Loucy (cell line): ENCODE results near the gene CFAP210.
"Not testable (repeated sequence)": the region's sequence is repeated elsewhere in the genome, so short reads cannot be mapped to it uniquely, and the experiment has no call there.

ENCODE experiments used
- H2AFZ ChIP-seq: fragments of 200-600 bp; sonication (generic); 2 replicates; pipeline ENCODE4 v1.6.0; 2016; ENCODE audit warnings: antibody characterized with exemption, mild to moderate bottlenecking, low read length, moderate library complexity
- H3F3A ChIP-seq: fragments of 200-600 bp; 2 replicates; pipeline ENCODE4 v1.6.0; 2016; ENCODE audit warnings: antibody characterized with exemption, low read depth, mild to moderate bottlenecking
- H3K27me3 ChIP-seq: fragments of 200-600 bp; sonication (generic); 2 replicates; pipeline ENCODE4 v1.6.1; 2014; ENCODE audit warnings: low read length, mild to moderate bottlenecking; ENCODE audit not compliant: insufficient read depth, poor library complexity, severe bottlenecking
- H3K36me3 ChIP-seq: fragments of 200-600 bp; sonication (generic); 2 replicates; pipeline ENCODE4 v1.6.1; 2016; ENCODE audit warnings: low read length; ENCODE audit not compliant: insufficient read depth
- H3K4me1 ChIP-seq: fragments of 200-600 bp; sonication (generic); 2 replicates; pipeline ENCODE4 v1.5.1; 2014; ENCODE audit warnings: low read length, mild to moderate bottlenecking; ENCODE audit not compliant: insufficient read depth, poor library complexity, severe bottlenecking
- H3K4me2 ChIP-seq: fragments of 200-600 bp; sonication (generic); 2 replicates; pipeline ENCODE4 v1.6.0; 2014; ENCODE audit warnings: antibody characterized with exemption, low read length, low read depth, mild to moderate bottlenecking; ENCODE audit not compliant: poor library complexity, severe bottlenecking
- H3K4me3 ChIP-seq: fragments of 200-600 bp; sonication (generic); 2 replicates; pipeline ENCODE4 v1.5.1; 2014; ENCODE audit warnings: low read length, mild to moderate bottlenecking, mixed read lengths; ENCODE audit not compliant: poor library complexity, severe bottlenecking
- H3K79me2 ChIP-seq: fragments of 200-600 bp; sonication (generic); 2 replicates; pipeline ENCODE4 v1.6.1; 2014; ENCODE audit warnings: low read length; ENCODE audit not compliant: insufficient read depth
- H3K9ac ChIP-seq: fragments of 200-600 bp; sonication (generic); 2 replicates; pipeline ENCODE4 v1.6.0; 2014; ENCODE audit warnings: mild to moderate bottlenecking, low read depth, low read length, moderate library complexity; ENCODE audit not compliant: poor library complexity, severe bottlenecking
- H3K9me2 ChIP-seq: fragments of 200-600 bp; sonication (generic); replicated peaks from 2 replicates; pipeline ENCODE4 v1.6.1; 2016; ENCODE audit warnings: low read depth, low read length, mixed read lengths
- H3K9me3 ChIP-seq: fragments of 200-600 bp; sonication (generic); 2 replicates; pipeline ENCODE4 v1.6.1; 2014; ENCODE audit warnings: mild to moderate bottlenecking, antibody characterized with exemption, low read length, low read depth; ENCODE audit not compliant: insufficient read depth
- H4K20me1 ChIP-seq: fragments of 200-600 bp; sonication (generic); 2 replicates; pipeline ENCODE4 v1.6.0; 2014; ENCODE audit warnings: antibody characterized with exemption, low read length, mild to moderate bottlenecking; ENCODE audit not compliant: insufficient read depth, poor library complexity, severe bottlenecking
- EZH2phosphoT487 ChIP-seq: fragments of 200-600 bp; IDR thresholded peaks from 2 replicates; pipeline ENCODE4 v1.6.1; 2018; ENCODE audit warnings: antibody characterized with exemption, mild to moderate bottlenecking, moderate library complexity, borderline replicate concordance
- TF ChIP-seq, protein P1 (sequence below): fragments of 200-600 bp; sonication (generic); conservative IDR thresholded peaks from 2 replicates; pipeline ENCODE4 v1.5.1; 2014; ENCODE audit warnings: mild to moderate bottlenecking, antibody characterized with exemption, low read length

Gene CFAP210

DNA sequence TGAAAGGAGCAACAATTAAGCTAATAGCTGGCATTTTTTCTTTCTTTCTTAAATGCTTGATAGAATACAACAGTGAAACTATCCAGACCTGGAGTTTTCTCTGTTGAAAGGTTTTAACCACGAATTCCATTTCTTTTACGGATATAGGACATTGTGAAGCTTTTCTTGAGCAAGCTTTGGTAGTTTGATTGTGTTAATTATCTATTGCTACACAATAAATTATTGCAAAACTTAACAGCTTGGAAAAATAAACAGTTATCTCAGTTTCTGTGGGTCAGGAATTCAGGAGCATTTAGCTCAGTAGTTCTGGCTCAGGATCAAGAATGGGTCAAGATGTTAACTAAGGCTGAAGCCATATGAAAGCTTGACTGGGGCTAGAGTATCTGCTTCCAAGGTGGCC is 11.7 kb upstream of the CFAP210 start:
- no peaks in the 10 kb centered on the region for H4K20me1 ChIP-seq
- no peak overlapping the region for H3K9ac ChIP-seq
- no peaks in the 10 kb centered on the region for H3K36me3 ChIP-seq
- H3K9me2 ChIP-seq, result no peaks in the 10 kb centered on the region
- no peak overlapping the region for H2AFZ ChIP-seq
- H3K4me3 ChIP-seq, result no peak overlapping the region
- no peak overlapping the region for H3K4me2 ChIP-seq
- no peak for TF ChIP-seq EZH2phosphoT487
- TF ChIP-seq, protein P1, sequence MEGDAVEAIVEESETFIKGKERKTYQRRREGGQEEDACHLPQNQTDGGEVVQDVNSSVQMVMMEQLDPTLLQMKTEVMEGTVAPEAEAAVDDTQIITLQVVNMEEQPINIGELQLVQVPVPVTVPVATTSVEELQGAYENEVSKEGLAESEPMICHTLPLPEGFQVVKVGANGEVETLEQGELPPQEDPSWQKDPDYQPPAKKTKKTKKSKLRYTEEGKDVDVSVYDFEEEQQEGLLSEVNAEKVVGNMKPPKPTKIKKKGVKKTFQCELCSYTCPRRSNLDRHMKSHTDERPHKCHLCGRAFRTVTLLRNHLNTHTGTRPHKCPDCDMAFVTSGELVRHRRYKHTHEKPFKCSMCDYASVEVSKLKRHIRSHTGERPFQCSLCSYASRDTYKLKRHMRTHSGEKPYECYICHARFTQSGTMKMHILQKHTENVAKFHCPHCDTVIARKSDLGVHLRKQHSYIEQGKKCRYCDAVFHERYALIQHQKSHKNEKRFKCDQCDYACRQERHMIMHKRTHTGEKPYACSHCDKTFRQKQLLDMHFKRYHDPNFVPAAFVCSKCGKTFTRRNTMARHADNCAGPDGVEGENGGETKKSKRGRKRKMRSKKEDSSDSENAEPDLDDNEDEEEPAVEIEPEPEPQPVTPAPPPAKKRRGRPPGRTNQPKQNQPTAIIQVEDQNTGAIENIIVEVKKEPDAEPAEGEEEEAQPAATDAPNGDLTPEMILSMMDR, result no peak
- H3K9me3 ChIP-seq, result no peaks in the 10 kb centered on the region
- no peaks in the 10 kb centered on the region for H3K79me2 ChIP-seq
- no peaks in the 10 kb centered on the region for H3K27me3 ChIP-seq
- H3K4me1 ChIP-seq, result peaks cover 5% of the 10 kb centered on the region
- H3F3A ChIP-seq, result no peaks in the 10 kb centered on the region

DNA sequence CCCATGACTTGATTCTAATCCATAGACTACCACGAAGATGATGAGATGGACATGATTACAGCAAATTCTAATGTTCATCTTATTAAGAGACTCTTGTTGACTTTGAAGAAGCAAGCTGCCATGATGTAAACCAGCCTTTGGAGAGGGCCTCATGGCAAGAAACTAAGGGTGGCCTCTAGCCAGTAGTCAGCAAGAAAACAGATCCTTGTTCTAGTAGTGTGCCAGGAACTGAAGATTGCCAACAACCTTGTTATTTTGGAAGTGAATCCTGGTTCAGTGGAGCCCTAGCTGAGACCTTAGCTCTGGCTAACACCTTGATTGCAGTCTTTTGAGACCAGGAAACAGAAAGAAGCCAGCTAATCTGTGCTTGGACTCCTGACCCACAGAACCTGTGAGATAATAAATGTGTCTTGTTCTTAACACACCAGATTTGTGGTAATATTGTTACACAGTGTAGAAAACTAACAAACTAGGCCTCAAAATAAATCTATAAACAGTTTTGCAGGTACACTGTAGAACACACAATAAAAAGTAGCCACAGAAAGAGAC is 10.0 kb upstream of the CFAP210 start:
- Histone ChIP-seq H3K9me2 (no peaks in the 10 kb centered on the region), H3K9me3 (no peaks in the 10 kb centered on the region), H3K4me1 (peaks cover 5% of the 10 kb centered on the region), H3K27me3 (no peaks in the 10 kb centered on the region), H4K20me1 (no peaks in the 10 kb centered on the region), H3K9ac (no peak overlapping the region), H3K79me2 (no peaks in the 10 kb centered on the region), H3K36me3 (no peaks in the 10 kb centered on the region), H3K4me3 (no peak overlapping the region), H2AFZ (no peak overlapping the region), H3K4me2 (no peak overlapping the region), H3F3A (no peaks in the 10 kb centered on the region)
- TF ChIP-seq EZH2phosphoT487, result no peak
- TF ChIP-seq, protein P1, result no peak

DNA sequence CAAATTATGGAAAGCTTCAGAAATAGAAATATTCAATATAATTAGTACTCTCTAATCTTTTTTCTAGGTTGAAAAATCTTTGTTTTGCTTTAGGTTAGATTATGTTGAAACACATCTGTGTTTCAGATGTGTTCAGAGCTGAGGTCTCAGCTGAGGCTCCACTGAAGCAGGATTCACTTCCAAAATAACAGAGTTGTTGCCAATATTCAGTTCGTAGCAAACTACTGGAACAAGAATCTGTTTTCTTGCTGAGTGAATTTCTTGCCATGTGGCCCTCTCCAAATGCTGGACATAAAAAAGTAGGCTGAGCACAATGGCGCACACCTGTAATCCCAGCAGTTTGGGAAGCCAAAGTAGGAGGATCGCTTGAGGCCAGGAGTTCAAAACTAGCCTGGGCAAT is 8.8 kb upstream of the CFAP210 start:
- Histone ChIP-seq H3K79me2 (no peaks in the 10 kb centered on the region), H3K27me3 (no peaks in the 10 kb centered on the region), H3F3A (no peaks in the 10 kb centered on the region), H3K9me2 (no peaks in the 10 kb centered on the region), H3K36me3 (no peaks in the 10 kb centered on the region), H3K9me3 (no peaks in the 10 kb centered on the region), H2AFZ (no peak overlapping the region), H3K4me1 (peaks cover 5% of the 10 kb centered on the region), H4K20me1 (no peaks in the 10 kb centered on the region), H3K9ac (no peak overlapping the region), H3K4me2 (no peak overlapping the region), H3K4me3 (no peak overlapping the region)
- TF ChIP-seq, protein P1, result no peak
- no peak for TF ChIP-seq EZH2phosphoT487

DNA sequence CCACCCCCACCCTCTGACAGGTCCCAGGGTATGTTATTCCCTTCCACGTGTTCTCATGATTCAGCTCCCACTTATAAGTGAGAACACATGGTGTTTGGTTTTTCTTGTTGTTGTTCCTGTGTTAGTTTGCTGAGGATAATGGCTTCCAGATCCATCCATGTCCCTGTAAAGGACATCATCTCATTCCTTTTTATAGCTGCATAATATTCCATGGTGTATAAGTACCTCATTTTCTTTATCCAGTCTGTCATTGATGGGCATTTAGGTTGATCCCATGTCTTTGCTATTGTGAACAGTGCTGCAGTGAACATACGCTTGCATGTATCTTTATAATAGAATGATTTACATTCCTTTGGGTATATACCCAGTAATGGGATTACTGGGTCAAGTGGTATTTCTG is 5.0 kb upstream of the CFAP210 start:
- not testable (repeated sequence) for H3K9me3 ChIP-seq, H3F3A ChIP-seq, H4K20me1 ChIP-seq, H3K27me3 ChIP-seq, H3K4me2 ChIP-seq, H2AFZ ChIP-seq, H3K79me2 ChIP-seq, H3K4me3 ChIP-seq, H3K36me3 ChIP-seq, H3K9ac ChIP-seq, H3K9me2 ChIP-seq, H3K4me1 ChIP-seq
